ENCODE measurements around the gene LPAR2.
A peak's percentile ranks its signal among the peaks of the same experiment; 100 is the strongest.
"Not testable (repeated sequence)": the region's sequence is repeated elsewhere in the genome, so short reads cannot be mapped to it uniquely, and the experiment has no call there.

Gene LPAR2

DNA sequence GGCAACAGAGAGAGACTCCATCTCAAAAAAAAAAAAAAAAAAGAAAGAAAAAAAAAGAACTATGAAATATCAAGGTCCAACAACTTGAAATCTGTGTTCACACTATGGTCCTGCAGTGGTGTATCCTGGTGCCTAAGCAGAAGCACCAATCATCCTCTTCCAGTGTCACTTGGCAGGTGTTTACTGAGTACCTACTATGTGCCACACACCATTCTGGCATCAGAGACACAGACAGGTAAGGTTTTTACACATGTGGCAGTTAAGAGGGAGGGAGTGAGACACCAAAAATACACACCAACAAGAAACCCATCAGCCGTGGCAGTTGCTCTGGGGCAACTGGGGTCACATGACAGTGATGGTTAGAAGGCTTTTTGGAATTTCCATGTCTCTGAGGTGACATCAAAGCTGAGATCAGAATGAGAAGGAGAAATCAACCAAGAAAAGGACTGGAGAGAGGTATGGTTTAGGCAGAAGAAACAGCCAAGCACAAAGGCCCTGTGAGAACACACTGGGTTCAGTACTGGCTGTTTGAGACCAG is 27.2 kb downstream of the LPAR2 start:
- Histone ChIP-seq H3K36me3 (ENCODE audit: insufficient read depth, insufficient read length, low read length) (peaks cover 27% of the 10 kb centered on the region), H3K4me1 (ENCODE audit: insufficient read depth, insufficient read length) (peaks cover 5% of the 10 kb centered on the region), H3K27me3 (ENCODE audit: insufficient read depth, insufficient read length) (no peaks in the 10 kb centered on the region), H3K4me3 (ENCODE audit: insufficient read length, low read depth) (no peak overlapping the region), H3K9me3 (ENCODE audit: insufficient read depth, low read length) (no peaks in the 10 kb centered on the region), H3K9ac (ENCODE audit: insufficient read length, low read depth) (no peak overlapping the region)
- no peak for TF ChIP-seq SUZ12 (IDR thresholded peaks at IDR 0.05; ENCODE audit: extremely low read depth, insufficient read depth, insufficient read length)
- TF ChIP-seq ZNF274 (IDR thresholded peaks at IDR 0.05; ENCODE audit: low read depth, low read length), result no peak
- no peak for TF ChIP-seq YY1 (IDR thresholded peaks at IDR 0.05; ENCODE audit: insufficient read depth, insufficient read length)
- no peak for DNase-seq (ENCODE audit: low read depth, low spot score)

DNA sequence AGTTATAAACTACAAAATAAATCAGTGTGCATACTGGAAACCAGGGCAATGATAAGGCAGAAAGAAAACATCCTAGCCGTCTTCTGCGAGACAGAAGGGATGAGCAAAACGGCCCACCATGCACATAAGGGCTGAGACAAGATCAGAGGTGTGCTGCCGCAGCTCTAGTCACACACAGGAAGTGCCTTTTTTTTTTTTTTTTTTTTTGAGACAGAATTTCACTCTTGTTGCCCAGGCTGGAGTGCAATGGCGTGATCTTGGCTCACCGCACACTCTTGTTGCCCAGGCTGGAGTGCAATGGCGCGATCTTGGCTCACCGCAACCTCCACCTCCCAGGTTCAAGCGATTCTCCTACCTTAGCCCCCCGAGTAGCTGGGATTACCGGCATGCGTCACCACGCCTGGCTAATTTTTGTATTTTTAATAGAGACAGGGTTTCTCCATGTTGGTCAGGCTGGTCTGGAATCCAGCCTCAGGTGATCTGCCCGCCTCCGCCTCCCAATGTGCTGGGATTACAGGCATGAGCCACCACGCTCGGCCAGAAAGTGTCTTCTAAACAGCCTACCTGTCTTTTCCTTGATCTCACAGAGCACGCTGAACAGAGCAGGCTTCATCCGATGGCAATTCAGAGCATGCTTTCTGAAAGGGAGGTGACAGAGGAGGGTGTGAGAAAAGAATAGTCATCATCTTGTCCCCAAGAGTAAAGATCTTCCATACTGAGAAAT is 29.1 kb downstream of the LPAR2 start:
- not testable (repeated sequence) for H3K4me1 ChIP-seq (ENCODE audit: insufficient read depth, insufficient read length); DNase-seq (ENCODE audit: low read depth, low spot score); H3K9me3 ChIP-seq (ENCODE audit: insufficient read depth, low read length); H3K27me3 ChIP-seq (ENCODE audit: insufficient read depth, insufficient read length); H3K4me3 ChIP-seq (ENCODE audit: insufficient read length, low read depth); H3K9ac ChIP-seq (ENCODE audit: insufficient read length, low read depth)
- peaks cover 38% of the 10 kb centered on the region for H3K36me3 ChIP-seq (ENCODE audit: insufficient read depth, insufficient read length, low read length)

DNA sequence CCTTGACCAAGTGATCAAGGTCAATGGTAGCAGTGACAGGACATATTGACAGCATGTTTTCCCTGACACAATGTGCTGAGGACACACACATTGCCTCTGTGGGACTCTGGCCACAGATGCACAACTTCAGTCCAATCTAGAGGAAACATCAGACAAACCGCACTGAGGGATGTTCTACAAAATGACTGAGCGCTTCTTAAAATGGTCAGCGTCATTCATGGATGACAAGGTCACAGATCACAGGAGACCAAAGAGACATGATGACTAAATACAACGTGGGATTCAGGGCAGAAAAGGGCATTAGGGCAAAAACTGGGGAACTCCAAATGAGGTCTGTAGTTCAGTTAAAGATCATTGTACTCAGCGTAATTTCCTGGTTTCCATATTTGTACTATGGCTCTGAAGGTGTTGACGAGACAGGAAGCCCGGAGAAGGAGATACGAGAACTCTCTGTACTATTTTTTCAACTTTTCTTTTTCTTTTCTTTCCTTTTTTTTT is 30.2 kb downstream of the LPAR2 start:
- Histone ChIP-seq H3K9me3 (ENCODE audit: insufficient read depth, low read length) (no peaks in the 10 kb centered on the region), H3K4me3 (ENCODE audit: insufficient read length, low read depth) (no peak overlapping the region), H3K27me3 (ENCODE audit: insufficient read depth, insufficient read length) (no peaks in the 10 kb centered on the region), H3K9ac (ENCODE audit: insufficient read length, low read depth) (no peak overlapping the region), H3K4me1 (ENCODE audit: insufficient read depth, insufficient read length) (peaks cover 13% of the 10 kb centered on the region), H3K36me3 (ENCODE audit: insufficient read depth, insufficient read length, low read length) (peaks cover 48% of the 10 kb centered on the region)
- no peak for TF ChIP-seq YY1 (IDR thresholded peaks at IDR 0.05; ENCODE audit: insufficient read depth, insufficient read length)
- no peak for TF ChIP-seq ZNF274 (IDR thresholded peaks at IDR 0.05; ENCODE audit: low read depth, low read length)
- no peak for TF ChIP-seq SUZ12 (IDR thresholded peaks at IDR 0.05; ENCODE audit: extremely low read depth, insufficient read depth, insufficient read length)
- DNase-seq (ENCODE audit: low read depth, low spot score), result no peak

DNA sequence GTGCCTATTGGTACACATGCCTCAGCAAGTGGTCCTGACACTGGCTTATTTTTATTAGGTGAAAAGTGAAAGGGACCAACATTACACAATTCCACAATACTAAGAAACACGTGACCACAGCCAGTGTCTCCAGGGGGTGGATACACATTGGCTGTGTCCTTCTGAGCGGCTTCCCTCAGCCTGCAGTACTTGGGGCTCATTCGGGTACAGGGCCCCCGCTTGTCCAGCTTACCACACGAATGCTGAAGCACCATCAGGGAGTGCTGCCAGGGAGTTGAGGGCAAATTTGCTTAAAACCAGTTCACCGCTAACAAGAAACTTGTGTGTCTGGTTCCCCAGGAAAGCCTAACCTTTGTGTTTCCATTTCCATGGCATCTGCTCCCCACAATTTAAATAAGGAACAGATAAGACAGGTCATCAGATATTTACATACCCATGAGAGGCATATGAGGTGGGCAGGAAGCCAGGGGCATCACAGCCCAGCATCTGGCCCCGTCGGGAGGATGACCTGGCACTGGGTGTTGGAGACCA is 32.8 kb downstream of the LPAR2 start:
- DNase-seq (ENCODE audit: low read depth, low spot score), result no peak
- TF ChIP-seq ZNF274 (IDR thresholded peaks at IDR 0.05; ENCODE audit: low read depth, low read length) (no peak), YY1 (IDR thresholded peaks at IDR 0.05; ENCODE audit: insufficient read depth, insufficient read length) (no peak), SUZ12 (IDR thresholded peaks at IDR 0.05; ENCODE audit: extremely low read depth, insufficient read depth, insufficient read length) (no peak)
- Histone ChIP-seq H3K9ac (ENCODE audit: insufficient read length, low read depth) (no peak overlapping the region), H3K36me3 (ENCODE audit: insufficient read depth, insufficient read length, low read length) (peaks cover 49% of the 10 kb centered on the region), H3K9me3 (ENCODE audit: insufficient read depth, low read length) (no peaks in the 10 kb centered on the region), H3K4me1 (ENCODE audit: insufficient read depth, insufficient read length) (peaks cover 24% of the 10 kb centered on the region), H3K27me3 (ENCODE audit: insufficient read depth, insufficient read length) (no peaks in the 10 kb centered on the region), H3K4me3 (ENCODE audit: insufficient read length, low read depth) (no peak overlapping the region)

DNA sequence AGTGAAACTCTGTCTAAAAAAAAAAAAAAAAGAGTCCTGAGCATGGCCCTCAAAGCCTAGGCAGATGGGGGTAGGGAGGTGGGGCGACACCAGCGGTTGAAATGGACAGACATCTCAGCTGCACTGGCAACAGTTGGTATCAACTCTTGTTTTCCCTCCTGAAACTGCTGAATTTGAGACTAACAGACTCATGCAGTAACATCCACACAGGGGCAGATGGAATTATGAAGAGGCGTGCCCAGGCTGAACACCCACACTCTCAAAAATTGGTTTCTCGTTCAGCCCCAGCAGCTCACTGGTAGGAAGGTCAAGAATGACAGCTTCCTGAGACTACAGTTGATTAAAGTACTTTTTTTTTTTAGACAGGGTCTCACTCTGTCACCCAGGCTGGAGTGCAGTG is 33.6 kb downstream of the LPAR2 start:
- Histone ChIP-seq H3K9me3 (ENCODE audit: insufficient read depth, low read length) (no peaks in the 10 kb centered on the region), H3K9ac (ENCODE audit: insufficient read length, low read depth) (no peak overlapping the region), H3K4me1 (ENCODE audit: insufficient read depth, insufficient read length) (peaks cover 25% of the 10 kb centered on the region), H3K27me3 (ENCODE audit: insufficient read depth, insufficient read length) (no peaks in the 10 kb centered on the region), H3K4me3 (ENCODE audit: insufficient read length, low read depth) (no peak overlapping the region), H3K36me3 (ENCODE audit: insufficient read depth, insufficient read length, low read length) (peaks cover 49% of the 10 kb centered on the region)
- TF ChIP-seq ZNF274 (IDR thresholded peaks at IDR 0.05; ENCODE audit: low read depth, low read length) (no peak), YY1 (IDR thresholded peaks at IDR 0.05; ENCODE audit: insufficient read depth, insufficient read length) (no peak), SUZ12 (IDR thresholded peaks at IDR 0.05; ENCODE audit: extremely low read depth, insufficient read depth, insufficient read length) (no peak)
- no peak for DNase-seq (ENCODE audit: low read depth, low spot score)

DNA sequence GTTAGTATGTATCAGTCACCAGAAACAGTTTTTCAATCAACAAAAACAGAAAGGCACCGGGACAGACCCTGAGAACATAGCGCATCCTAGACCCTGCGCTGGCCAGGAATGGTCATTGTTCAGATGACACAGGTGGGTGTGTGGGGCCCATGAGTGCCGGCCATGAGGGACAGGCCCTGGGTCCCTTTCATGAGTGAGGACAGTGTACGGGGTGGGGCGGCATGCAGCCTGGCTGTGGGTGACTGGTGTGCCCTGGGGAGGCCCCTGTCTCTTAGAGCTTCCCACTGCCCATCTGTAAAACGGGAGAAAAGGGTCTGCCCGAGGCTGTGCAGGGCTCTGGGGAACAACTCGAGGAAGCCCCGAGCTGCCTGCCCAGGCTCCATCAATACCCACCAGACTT is 35.3 kb downstream of the LPAR2 start:
- DNase-seq (ENCODE audit: low read depth, low spot score), result no peak
- H3K27me3 ChIP-seq (ENCODE audit: insufficient read depth, insufficient read length), result no peaks in the 10 kb centered on the region
- H3K4me1 ChIP-seq (ENCODE audit: insufficient read depth, insufficient read length), result peaks cover 28% of the 10 kb centered on the region
- H3K9ac ChIP-seq (ENCODE audit: insufficient read length, low read depth), result no peak overlapping the region
- TF ChIP-seq YY1 (IDR thresholded peaks at IDR 0.05; ENCODE audit: insufficient read depth, insufficient read length) (no peak), ZNF274 (IDR thresholded peaks at IDR 0.05; ENCODE audit: low read depth, low read length) (no peak), SUZ12 (IDR thresholded peaks at IDR 0.05; ENCODE audit: extremely low read depth, insufficient read depth, insufficient read length) (no peak)
- no peak overlapping the region for H3K4me3 ChIP-seq (ENCODE audit: insufficient read length, low read depth)
- H3K9me3 ChIP-seq (ENCODE audit: insufficient read depth, low read length), result no peaks in the 10 kb centered on the region
- peaks cover 51% of the 10 kb centered on the region for H3K36me3 ChIP-seq (ENCODE audit: insufficient read depth, insufficient read length, low read length)

DNA sequence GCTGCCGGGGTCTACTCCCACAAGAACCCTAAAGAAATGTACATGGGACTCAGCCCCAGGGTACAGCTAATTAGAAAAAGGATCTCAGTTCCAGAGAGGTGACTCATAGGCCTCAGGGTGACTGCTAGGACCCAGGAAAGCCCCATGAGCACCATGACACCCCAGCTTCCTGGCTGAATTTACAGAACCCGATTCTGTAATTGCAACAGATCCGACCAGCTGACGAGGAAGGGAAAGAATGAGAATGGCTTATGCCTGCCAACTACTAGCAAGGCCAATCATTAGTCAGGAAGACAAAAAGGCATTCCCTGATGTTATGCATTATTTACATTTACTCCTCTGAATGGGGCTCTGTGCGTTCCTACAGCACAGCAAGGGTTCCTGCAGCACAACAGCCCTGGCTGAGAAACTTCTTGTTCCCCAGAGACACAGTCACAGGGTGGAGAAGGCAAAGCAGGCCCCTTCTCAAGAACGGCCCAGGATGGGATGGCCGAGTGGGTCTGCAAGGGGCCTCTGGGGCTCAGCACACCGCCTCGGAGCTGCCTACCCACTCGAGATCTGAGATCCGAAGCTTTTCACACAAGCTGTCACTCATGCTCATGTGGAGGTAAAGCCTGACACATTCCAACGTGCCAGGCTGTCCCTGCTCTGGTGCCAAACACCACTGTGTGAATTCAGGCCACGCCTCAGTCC is 36.7 kb downstream of the LPAR2 start:
- H3K9me3 ChIP-seq (ENCODE audit: insufficient read depth, low read length), result no peaks in the 10 kb centered on the region
- H3K4me3 ChIP-seq (ENCODE audit: insufficient read length, low read depth), result no peak overlapping the region
- peak; percentile 58 for DNase-seq (ENCODE audit: low read depth, low spot score)
- H3K4me1 ChIP-seq (ENCODE audit: insufficient read depth, insufficient read length), result peaks cover 28% of the 10 kb centered on the region
- no peaks in the 10 kb centered on the region for H3K27me3 ChIP-seq (ENCODE audit: insufficient read depth, insufficient read length)
- TF ChIP-seq SUZ12 (IDR thresholded peaks at IDR 0.05; ENCODE audit: extremely low read depth, insufficient read depth, insufficient read length) (no peak), ZNF274 (IDR thresholded peaks at IDR 0.05; ENCODE audit: low read depth, low read length) (no peak), YY1 (IDR thresholded peaks at IDR 0.05; ENCODE audit: insufficient read depth, insufficient read length) (no peak)
- H3K36me3 ChIP-seq (ENCODE audit: insufficient read depth, insufficient read length, low read length), result peaks cover 47% of the 10 kb centered on the region
- H3K9ac ChIP-seq (ENCODE audit: insufficient read length, low read depth), result peak overlapping the region; percentile 61
